Measurements from ENCODE around the gene BRSK2. TPM values are rescaled to one million over a fixed set of nuclear protein-coding genes. Genes with fewer than 3 reads are reported as not detected.

The BRSK2 gene
- total RNA-seq, 1 donor, result 0.36 TPM

- no peak overlapping the region for H3K4me3 ChIP-seq (ENCODE audit: low read depth, low read length)
- no peak for DNase-seq (ENCODE audit: low read depth)
- no peak for TF ChIP-seq CTCF (IDR thresholded peaks at IDR 0.05; ENCODE audit: insufficient read depth, low read length)
Measured at GRCh38 chr11:1450344-1450875, 60.7 kb downstream of the BRSK2 start.

- H3K4me3 ChIP-seq (ENCODE audit: low read depth, low read length), result no peak overlapping the region
- no peak for DNase-seq (ENCODE audit: low read depth)
- no peak for TF ChIP-seq CTCF (IDR thresholded peaks at IDR 0.05; ENCODE audit: insufficient read depth, low read length)
Measured at GRCh38 chr11:1450949-1451710, 61.4 kb downstream of the BRSK2 start.

GRCh38 chr11:1451781-1452470 is 62.2 kb downstream of the BRSK2 start:
- no peak for TF ChIP-seq CTCF (IDR thresholded peaks at IDR 0.05; ENCODE audit: insufficient read depth, low read length)
- no peak for DNase-seq (ENCODE audit: low read depth)
- H3K4me3 ChIP-seq (ENCODE audit: low read depth, low read length), result no peak overlapping the region

DNA sequence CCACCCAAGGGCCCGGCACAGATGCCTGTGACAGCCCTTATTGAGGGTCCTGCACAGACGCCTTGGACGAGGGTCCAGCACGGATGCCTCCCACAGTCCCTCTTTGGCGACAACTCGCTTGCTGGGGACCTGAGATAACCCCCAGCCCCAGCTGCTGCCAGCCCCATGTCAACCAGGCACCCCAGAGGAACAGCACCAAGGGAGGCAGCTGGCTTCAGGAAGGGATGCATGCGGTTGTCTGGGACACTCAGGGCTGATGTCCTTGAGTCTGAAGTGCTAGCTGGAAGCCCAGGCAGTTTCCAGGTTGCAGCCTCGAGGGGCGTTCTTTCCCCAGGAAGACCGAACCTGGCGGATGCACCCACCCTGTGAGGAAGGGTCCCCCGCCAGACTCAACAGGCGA is 63.0 kb downstream of the BRSK2 start:
- H3K4me3 ChIP-seq (ENCODE audit: low read depth, low read length), result no peak overlapping the region
- TF ChIP-seq CTCF (IDR thresholded peaks at IDR 0.05; ENCODE audit: insufficient read depth, low read length), result no peak
- DNase-seq (ENCODE audit: low read depth), result no peak

- DNase-seq (ENCODE audit: low read depth), result no peak
- no peak overlapping the region for H3K4me3 ChIP-seq (ENCODE audit: low read depth, low read length)
- no peak for TF ChIP-seq CTCF (IDR thresholded peaks at IDR 0.05; ENCODE audit: insufficient read depth, low read length)
Measured at GRCh38 chr11:1453611-1454034, 63.9 kb downstream of the BRSK2 start.

DNA sequence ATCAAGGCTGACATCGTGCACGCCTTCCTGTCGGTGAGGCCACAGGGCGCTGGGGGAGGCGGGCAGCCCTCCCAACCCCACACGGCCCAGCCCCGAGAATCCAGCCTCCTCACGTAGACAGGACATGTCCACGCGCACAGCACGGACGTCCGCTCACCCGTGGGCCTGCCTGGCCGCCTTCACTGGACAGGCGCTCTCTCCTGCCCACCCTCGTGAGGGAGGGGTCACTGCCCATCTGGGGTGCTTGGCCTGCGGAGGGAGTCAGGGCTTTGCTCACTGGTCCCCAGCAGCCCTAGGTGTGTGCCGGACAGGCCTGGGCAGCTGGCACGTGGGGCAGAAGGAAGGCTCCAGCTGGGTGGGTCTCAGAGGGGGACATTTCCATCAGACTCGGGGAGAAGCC is 64.8 kb downstream of the BRSK2 start:
- no peak for TF ChIP-seq CTCF (IDR thresholded peaks at IDR 0.05; ENCODE audit: insufficient read depth, low read length)
- no peak for DNase-seq (ENCODE audit: low read depth)

More for the DNA sequence above, 64.8 kb downstream of the BRSK2 start:
- no peak overlapping the region for H3K4me3 ChIP-seq (ENCODE audit: low read depth, low read length)
